OCI-LY7 (cell line): ENCODE data around the gene HS1BP3.

ENCODE experiments used
- CTCF ChIP-seq: fragments of 200-600 bp; sonication (generic); conservative IDR thresholded peaks from 2 replicates; pipeline ENCODE4 v1.5.1; 2014; ENCODE audit warnings: mild to moderate bottlenecking, antibody characterized with exemption, low read length, moderate library complexity, mixed read lengths
- EZH2phosphoT487 ChIP-seq: fragments of 200-600 bp; sonication (generic); IDR thresholded peaks from 2 replicates; pipeline ENCODE4 v1.6.1; 2018; ENCODE audit warnings: low read depth, borderline replicate concordance, mild to moderate bottlenecking, mixed run types, antibody characterized with exemption, low read length, moderate library complexity, mixed read lengths

- TF ChIP-seq CTCF = no peak
- no peak for TF ChIP-seq EZH2phosphoT487
Measured at GRCh38 chr2:20607446-20607845, 43.5 kb downstream of the HS1BP3 start.
